Kidney capillary endothelial cell (primary cell): ENCODE data around the gene PARD3B.

ENCODE experiments used
- DNase-seq: peaks from one replicate; pipeline ENCODE4 v3.0.0-alpha.2; 2018; ENCODE audit warnings: low spot score

The PARD3B gene

GRCh38 chr2:205619600-205619999, 1074.3 kb downstream of the PARD3B start:
- no peak for DNase-seq

DNA sequence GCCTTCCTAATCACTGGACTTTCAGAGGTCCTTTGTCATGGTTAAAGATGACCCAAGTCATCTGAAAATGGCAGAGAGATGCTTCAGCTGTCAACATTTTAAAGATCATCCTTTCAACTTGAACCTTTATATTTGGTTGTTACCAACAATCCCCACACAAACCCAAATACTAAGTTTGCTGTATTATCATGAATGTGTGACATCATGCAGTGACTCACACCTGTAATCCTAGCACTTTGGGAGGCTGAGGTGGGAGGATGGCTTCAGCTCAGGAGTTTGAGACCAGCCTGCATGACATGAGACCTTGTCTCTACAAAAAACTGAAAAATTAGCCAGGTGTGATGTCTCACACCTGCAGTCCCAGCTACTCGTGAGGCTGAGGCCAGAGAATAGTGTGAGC, 1081.8 kb downstream of the PARD3B start:
- no peak for DNase-seq

DNA sequence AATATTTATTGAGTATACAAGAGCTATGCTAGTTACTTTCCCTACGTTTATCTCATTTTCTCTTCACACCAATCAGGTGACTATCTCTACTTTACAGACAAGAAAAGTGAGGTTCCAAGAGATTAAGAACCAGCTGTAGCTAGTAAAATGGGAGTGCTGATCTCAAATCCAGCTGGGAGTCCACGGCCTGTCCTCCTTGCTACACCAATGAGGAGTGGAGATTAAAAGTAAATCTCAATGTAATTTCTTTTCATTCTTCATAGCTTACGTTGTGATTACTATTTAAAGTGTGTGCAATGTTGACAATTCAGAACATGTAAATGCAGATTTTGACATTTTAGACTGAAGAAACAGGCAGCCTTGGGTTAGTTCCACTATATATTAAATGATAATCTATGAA, 1083.1 kb downstream of the PARD3B start:
- no peak for DNase-seq

GRCh38 chr2:205629091-205629776, 1084.0 kb downstream of the PARD3B start:
- no peak for DNase-seq

DNA sequence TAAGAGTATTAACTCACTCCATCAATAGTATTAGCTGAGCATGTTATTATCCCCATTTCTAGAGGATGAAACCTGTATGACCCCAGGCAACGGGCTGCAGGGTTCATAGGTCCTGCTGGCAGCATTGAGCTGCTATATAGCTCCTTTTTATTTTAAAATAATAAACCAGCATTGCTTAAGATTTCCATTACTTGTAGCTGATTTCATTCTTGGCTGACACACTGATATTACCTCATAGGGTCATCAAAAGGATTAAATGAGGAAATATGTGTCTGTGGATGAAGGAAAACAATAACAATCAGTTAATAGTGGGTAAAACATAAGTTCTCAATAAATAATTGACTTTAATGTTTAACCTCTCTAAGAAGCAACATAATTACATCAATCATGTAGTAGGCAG, 1088.7 kb downstream of the PARD3B start:
- DNase-seq = no peak

GRCh38 chr2:205636549-205637319, 1091.5 kb downstream of the PARD3B start:
- no peak for DNase-seq

DNA sequence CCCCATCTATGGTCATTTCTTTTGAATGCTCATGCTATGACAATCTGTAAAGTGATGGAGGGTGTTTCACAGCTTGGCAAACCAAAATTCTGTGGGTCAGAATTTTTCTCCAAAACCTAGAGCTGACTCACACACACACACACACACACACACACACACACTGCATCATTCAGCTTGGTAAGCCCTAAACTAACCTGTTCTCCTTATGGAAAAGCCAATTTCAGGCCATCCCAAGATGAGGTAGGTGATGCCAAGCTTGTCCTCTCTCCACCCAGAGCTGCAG, 1092.0 kb downstream of the PARD3B start:
- DNase-seq = no peak

GRCh38 chr2:205637779-205638503, 1092.7 kb downstream of the PARD3B start:
- DNase-seq = peak; percentile 33

DNA sequence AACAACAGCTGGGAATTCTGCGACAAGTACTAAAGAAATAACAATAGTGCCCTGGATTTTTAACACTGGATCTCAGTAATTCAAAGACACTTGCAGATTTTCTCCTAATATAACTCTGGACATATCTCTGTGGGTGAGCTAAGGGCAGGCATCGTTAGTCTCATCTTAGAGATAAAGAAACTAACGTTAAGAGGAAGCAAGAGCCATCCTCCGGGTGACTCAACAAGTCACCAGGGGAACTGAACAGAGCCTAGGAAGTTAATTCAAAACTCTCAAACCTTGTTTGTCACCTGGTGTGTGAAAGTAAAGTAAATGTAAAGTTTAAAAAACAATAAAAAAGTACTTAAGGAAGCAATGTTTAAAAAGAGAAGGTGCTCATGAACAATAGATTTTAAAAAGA, 1095.4 kb downstream of the PARD3B start:
- no peak for DNase-seq

DNA sequence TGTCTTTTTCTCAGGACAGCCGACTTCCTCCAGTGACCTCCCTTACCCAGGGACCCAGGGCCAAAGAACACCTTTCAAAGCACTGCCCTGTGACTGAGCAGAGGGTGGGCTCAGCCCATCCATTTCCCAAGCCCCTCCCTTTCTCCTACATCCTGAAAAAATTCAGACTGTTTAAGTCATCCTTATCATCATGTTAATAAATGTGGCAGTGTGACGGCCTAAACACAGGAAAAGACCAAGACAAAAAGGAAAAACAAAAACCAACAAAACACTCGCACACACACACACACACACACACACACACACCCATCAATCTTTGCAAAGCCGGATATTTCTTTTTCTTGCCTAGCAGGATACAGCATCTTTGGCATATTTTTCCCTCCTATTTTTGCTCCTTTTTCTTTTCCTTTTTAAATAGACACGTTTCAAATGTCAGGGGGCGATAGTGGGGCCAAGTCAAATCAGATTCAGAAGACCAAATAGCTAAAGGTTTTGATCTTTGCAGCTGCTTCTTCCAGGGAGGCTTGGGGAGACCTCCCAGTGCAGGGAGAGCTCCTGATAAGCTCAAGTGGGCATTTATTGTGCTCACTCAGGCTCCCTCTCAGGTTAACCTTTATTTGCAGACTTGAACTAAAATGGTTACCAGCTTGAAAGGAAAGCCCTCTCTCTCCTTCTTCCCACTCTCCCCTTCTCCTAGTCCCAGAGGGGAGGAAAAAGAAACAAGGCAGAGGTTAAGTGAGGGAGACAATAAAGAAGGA, 1097.5 kb downstream of the PARD3B start:
- DNase-seq = no peak

DNA sequence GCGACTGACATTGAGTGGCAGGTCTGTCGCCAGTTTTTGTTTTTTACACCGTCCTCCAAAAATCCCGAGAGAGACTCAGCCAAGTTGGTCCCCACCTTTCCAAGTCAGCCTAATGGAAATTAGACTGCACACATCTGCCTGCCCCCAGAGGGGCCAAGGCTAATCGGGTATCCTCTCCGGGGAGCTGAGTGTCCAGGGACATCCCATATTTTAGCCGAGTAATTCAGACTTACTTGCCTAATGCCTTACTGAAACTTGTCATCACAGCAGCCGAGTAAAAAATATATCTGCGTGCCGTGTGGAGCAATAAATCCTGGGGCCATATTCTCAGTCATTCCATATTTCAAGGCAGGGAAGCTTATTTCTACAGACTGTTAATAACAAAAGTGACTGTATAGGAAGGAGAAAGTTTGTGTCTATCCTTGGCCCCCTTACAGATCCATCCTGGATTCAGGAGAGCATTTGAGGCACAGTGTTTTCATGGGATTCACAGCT, 1098.2 kb downstream of the PARD3B start:
- DNase-seq = no peak

- no peak for DNase-seq
Observed at GRCh38 chr2:205644018-205644417, 1098.7 kb downstream of the PARD3B start.

DNA sequence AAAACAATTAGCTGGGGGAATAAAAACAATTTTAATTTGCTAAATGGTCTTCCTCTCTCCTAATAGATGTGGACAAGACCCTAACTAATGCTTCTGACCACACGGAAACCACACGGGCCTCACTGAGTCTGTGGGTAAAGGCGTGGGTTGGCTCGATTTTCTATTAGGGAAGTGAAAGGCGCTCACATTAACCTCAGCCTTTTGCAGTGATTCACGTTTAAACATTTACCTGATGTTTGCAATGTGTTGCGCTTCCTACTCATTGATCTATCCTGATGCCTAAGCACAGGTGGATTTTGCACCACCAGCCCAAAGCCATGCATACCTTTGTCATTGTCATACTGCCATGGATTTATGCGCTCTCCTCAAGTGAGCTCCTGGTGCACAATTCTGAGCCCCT, 1101.4 kb downstream of the PARD3B start:
- no peak for DNase-seq

- peak; percentile 65 for DNase-seq
Observed at GRCh38 chr2:205650450-205650849, 1105.2 kb downstream of the PARD3B start.

DNA sequence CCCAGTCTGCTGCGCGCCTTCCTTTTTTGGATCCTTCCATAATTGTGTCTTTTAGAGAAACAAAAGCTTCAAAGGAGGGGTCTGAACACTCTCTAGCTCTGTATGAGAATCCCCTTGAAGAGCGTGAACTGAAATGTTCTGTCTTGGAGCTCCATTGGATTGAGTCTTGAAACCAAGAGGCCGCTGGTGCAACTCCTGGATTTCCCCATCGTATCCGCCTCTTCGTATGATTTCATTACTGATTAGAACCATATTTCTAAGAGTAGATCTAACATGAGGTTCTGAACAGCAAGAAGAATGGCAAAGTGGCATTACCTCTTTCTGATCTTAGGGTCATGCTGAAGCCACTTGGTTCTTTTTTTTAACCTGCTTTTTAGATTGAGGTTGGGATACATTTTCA, 1105.7 kb downstream of the PARD3B start:
- no peak for DNase-seq

DNA sequence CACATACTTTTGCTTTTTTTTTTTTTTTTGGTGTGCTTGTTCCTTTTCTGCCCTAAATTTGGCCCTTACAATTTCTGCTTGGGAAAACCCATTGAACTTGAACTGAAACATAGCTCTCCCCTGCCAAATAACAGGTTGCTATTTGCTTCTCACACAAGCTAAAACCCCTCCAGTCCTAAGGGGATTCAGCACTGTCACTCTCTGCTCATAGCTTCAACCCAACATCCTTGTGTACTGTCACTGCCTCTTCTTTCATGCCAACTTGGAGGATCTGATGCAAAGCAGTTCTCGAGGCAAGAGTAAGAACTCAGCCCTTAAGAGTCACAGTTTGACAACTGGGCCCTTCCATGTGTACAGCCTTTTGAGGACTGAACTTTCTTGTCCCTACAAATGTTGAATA, 1106.4 kb downstream of the PARD3B start:
- no peak for DNase-seq

GRCh38 chr2:205654878-205655605, 1109.8 kb downstream of the PARD3B start:
- peak; percentile 61 for DNase-seq

- DNase-seq = no peak
Observed at GRCh38 chr2:205655779-205656456, 1110.6 kb downstream of the PARD3B start.

DNA sequence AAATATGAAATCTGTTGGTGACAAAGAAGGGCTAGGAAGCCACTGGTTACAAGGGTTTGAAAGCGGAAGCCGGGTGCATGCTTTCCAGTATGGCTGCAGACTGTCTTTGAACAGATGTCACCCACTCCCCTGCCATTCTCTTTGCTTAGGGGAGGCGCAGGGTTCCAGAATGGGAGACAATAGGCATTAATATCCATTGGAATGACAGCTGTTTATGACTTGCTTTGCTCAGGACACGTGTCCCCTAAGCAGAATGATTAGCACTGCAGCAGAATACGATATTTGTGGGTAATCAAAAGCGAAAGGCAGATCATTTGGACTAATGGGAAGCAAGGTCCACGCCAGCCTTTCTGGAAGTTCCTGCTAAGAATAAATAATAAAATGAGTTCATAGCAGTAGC, 1111.2 kb downstream of the PARD3B start:
- no peak for DNase-seq

GRCh38 chr2:205656941-205657340, 1111.7 kb downstream of the PARD3B start:
- DNase-seq = no peak

GRCh38 chr2:205657579-205657978, 1112.3 kb downstream of the PARD3B start:
- no peak for DNase-seq
